HEK293 (cell line): Measurements from ENCODE around the gene ZNF24.

ENCODE experiments used
- CTCF ChIA-PET: fragments of 350-600 bp; formaldehyde crosslinking; extraction: SDS; loops from one replicate; lab custom pipeline; 2021; ENCODE audit warnings: antibody characterized with exemption; lab: Yijun Ruan, JAX
- POLR2A ChIA-PET: fragments of 300-600 bp; formaldehyde crosslinking; extraction: SDS; loops from one replicate; lab custom pipeline; 2020; ENCODE audit warnings: antibody characterized with exemption, inconsistent platforms; lab: Yijun Ruan, JAX
- H3K27ac ChIP-seq: fragments of 200-500 bp; sonication (Bioruptor generic); 2 replicates; pipeline ENCODE4 v1.5.1; 2014; ENCODE audit warnings: low read depth, low read length, control low read depth, inconsistent platforms; ENCODE audit errors: extremely low read depth
- H3K36me3 ChIP-seq, 2 experiments: fragments of 200-500 bp in 1 of 2; sonication (Bioruptor generic) in 1 of 2; 1 replicate in 1 of 2; 2 replicates in 1 of 2; pipeline ENCODE4 v1.5.1; 2014 to 2017; ENCODE audit warnings: inconsistent platforms in 2 of 2, low read length in 2 of 2; ENCODE audit not compliant: control insufficient read depth in 2 of 2, insufficient read depth in 1 of 2
- H3K4me1 ChIP-seq: fragments of 200-500 bp; sonication (Bioruptor generic); 2 replicates; pipeline ENCODE4 v1.5.1; 2014; ENCODE audit warnings: mild to moderate bottlenecking, low read length, inconsistent platforms; ENCODE audit not compliant: control insufficient read depth, insufficient read depth
- H3K4me3 ChIP-seq: 2 replicates; pipeline ENCODE4 v1.5.1; 2011; ENCODE audit warnings: low read depth, mild to moderate bottlenecking, control low read depth, low read length, moderate library complexity
- H3K9me3 ChIP-seq: fragments of 200-500 bp; sonication (Bioruptor generic); 2 replicates; pipeline ENCODE4 v1.5.1; 2014; ENCODE audit warnings: low read depth, low read length, inconsistent platforms; ENCODE audit not compliant: control insufficient read depth, insufficient read depth
- HOXA7 ChIP-seq: sonication (generic); formaldehyde crosslinking; IDR thresholded peaks from 2 replicates; pipeline ENCODE4 v1.8.1; 2022; ENCODE audit warnings: missing genetic modification reagents, borderline replicate concordance
- HOXC10 ChIP-seq: sonication (generic); formaldehyde crosslinking; IDR thresholded peaks from 2 replicates; pipeline ENCODE4 v1.8.1; 2023; ENCODE audit warnings: mild to moderate bottlenecking, missing genetic modification reagents
- KLF8 ChIP-seq: fragments of 450-650 bp; formaldehyde crosslinking; IDR thresholded peaks from 2 replicates; pipeline ENCODE4 v1.5.1; 2016; ENCODE audit warnings: missing biosample characterization, missing genetic modification characterization
- SP7 ChIP-seq: fragments of 450-650 bp; formaldehyde crosslinking; IDR thresholded peaks from 2 replicates; pipeline ENCODE4 v1.5.1; 2016; ENCODE audit warnings: missing biosample characterization, missing genetic modification characterization
- ZNF10 ChIP-seq: fragments of 450-650 bp; formaldehyde crosslinking; IDR thresholded peaks from 2 replicates; pipeline ENCODE4 v1.5.1; 2017; ENCODE audit warnings: missing biosample characterization, missing genetic modification characterization
- ZNF23 ChIP-seq: fragments of 450-650 bp; formaldehyde crosslinking; IDR thresholded peaks from 2 replicates; pipeline ENCODE4 v1.5.1; 2016; ENCODE audit warnings: missing biosample characterization, missing genetic modification characterization, borderline replicate concordance
- ZNF248 ChIP-seq: fragments of 450-650 bp; formaldehyde crosslinking; IDR thresholded peaks from 2 replicates; pipeline ENCODE4 v1.5.1; 2017; ENCODE audit warnings: missing biosample characterization, missing genetic modification characterization
- ZNF394 ChIP-seq: fragments of 450-650 bp; formaldehyde crosslinking; IDR thresholded peaks from 2 replicates; pipeline ENCODE4 v1.5.1; 2016; ENCODE audit warnings: missing biosample characterization, missing genetic modification characterization, mild to moderate bottlenecking, moderate library complexity, borderline replicate concordance
- ZNF629 ChIP-seq: fragments of 450-650 bp; formaldehyde crosslinking; IDR thresholded peaks from 2 replicates; pipeline ENCODE4 v1.5.1; 2017; ENCODE audit warnings: missing biosample characterization, missing genetic modification characterization
- ZNF837 ChIP-seq: fragments of 450-650 bp; formaldehyde crosslinking; IDR thresholded peaks from 2 replicates; pipeline ENCODE4 v1.5.1; 2016; ENCODE audit warnings: missing biosample characterization, missing genetic modification characterization
- ZSCAN16 ChIP-seq: fragments of 450-650 bp; formaldehyde crosslinking; IDR thresholded peaks from 2 replicates; pipeline ENCODE4 v1.5.1; 2016; ENCODE audit warnings: missing biosample characterization, missing genetic modification characterization
- ZSCAN30 ChIP-seq: fragments of 450-650 bp; IDR thresholded peaks from 2 replicates; pipeline ENCODE4 v1.5.1; 2018; ENCODE audit warnings: missing biosample characterization, mild to moderate bottlenecking, missing genetic modification characterization, moderate library complexity
- TF ChIP-seq, protein P1 (sequence below): fragments of 450-650 bp; formaldehyde crosslinking; IDR thresholded peaks from 2 replicates; pipeline ENCODE4 v1.5.1; 2017; ENCODE audit warnings: missing biosample characterization, missing genetic modification characterization
- TF ChIP-seq, protein P2 (sequence below): fragments of 450-650 bp; formaldehyde crosslinking; IDR thresholded peaks from 2 replicates; pipeline ENCODE4 v1.5.0; 2017; ENCODE audit warnings: missing biosample characterization, missing genetic modification characterization, borderline replicate concordance
- TF ChIP-seq, protein P3 (sequence below): fragments of 450-650 bp; IDR thresholded peaks from 2 replicates; pipeline ENCODE4 v1.5.1; 2018; ENCODE audit warnings: missing biosample characterization, mild to moderate bottlenecking, missing genetic modification characterization

The ZNF24 gene

DNA sequence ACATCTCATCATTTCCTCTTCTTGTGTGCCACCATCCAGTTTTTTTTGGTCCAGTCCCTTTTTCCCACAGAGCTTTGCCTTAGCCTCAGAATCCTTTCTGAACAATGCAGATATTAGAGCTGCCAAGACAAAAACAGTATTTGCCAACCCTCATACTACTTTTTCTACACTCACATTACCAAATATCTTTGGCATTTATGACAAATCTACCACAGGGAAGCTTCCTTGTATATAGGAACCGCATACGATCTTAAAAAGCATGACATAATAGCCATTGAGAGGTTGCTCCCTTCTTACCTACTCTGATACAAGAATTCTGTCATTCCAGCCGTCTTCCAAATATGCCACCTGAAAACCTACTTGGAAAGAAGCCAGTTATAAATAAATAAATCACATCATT, 9.4 kb downstream of the ZNF24 start:
- Histone ChIP-seq H3K4me1 (no peaks in the 10 kb centered on the region), H3K9me3 (no peaks in the 10 kb centered on the region), H3K27ac (no peak overlapping the region), H3K36me3 (peaks cover 42 to 85% of the 10 kb centered on the region in 2 experiments), H3K4me3 (no peak overlapping the region)
- ChIA-PET POLR2A (interaction anchor here (1.0 to 1.4 kb wide), 2 partner anchors 9 to 45 kb away, joined by 3 to 4 read pairs; partner anchors contain the start of genes ZNF24 and ZSCAN30), CTCF (interaction anchor here (0.6 to 1.3 kb wide), 3 partner anchors 20 to 328 kb away, joined by 3 to 7 read pairs (median 3); no protein-coding TSS in a partner anchor)
- TF ChIP-seq HOXA7 (no peak), ZNF837 (tag by site-specific recombination) (no peak)
- TF ChIP-seq, protein P1, sequence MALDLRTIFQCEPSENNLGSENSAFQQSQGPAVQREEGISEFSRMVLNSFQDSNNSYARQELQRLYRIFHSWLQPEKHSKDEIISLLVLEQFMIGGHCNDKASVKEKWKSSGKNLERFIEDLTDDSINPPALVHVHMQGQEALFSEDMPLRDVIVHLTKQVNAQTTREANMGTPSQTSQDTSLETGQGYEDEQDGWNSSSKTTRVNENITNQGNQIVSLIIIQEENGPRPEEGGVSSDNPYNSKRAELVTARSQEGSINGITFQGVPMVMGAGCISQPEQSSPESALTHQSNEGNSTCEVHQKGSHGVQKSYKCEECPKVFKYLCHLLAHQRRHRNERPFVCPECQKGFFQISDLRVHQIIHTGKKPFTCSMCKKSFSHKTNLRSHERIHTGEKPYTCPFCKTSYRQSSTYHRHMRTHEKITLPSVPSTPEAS (tag by site-specific recombination) = no peak

DNA sequence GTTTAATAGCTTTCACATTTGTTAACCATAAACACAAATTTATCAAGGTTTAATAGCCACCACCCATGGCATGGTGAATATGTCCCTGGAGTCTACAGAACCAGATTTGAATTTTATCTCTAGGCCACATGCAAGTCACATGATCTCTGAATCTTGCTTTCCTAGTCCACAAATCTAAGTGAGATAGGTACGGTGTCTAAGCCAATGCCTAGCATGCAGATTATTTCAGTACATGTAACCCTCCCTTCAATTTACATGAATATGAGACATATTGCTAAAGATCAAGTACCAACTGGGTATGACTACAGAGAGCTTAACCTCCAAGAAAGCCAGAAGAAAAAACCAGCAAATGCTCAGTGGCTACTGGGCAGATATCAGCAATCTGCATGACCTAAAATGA, 10.0 kb downstream of the ZNF24 start:
- Histone ChIP-seq H3K27ac (no peak overlapping the region), H3K4me1 (no peaks in the 10 kb centered on the region), H3K36me3 (peaks cover 36 to 79% of the 10 kb centered on the region in 2 experiments), H3K9me3 (no peaks in the 10 kb centered on the region), H3K4me3 (no peak overlapping the region)
- ChIA-PET CTCF (interaction anchor here (0.6 to 1.3 kb wide), 2 partner anchors 103 to 327 kb away, joined by 3 to 7 read pairs; no protein-coding TSS in a partner anchor), POLR2A (interaction anchor here (0.6 to 1.4 kb wide), 3 partner anchors 10 to 44 kb away, joined by 3 to 4 read pairs (median 3); partner anchors contain the start of genes ZNF24 and ZSCAN30)
- TF ChIP-seq HOXC10 (CRISPR knock-in tag) (no peak), ZNF23 (tag by site-specific recombination) (no peak), SP7 (tag by site-specific recombination) (no peak), ZSCAN16 (tag by site-specific recombination) (no peak), ZNF629 (tag by site-specific recombination) (no peak), KLF8 (tag by site-specific recombination) (no peak), ZNF10 (tag by site-specific recombination) (no peak), ZNF248 (tag by site-specific recombination) (no peak), ZNF394 (tag by site-specific recombination) (no peak), ZSCAN30 (tag by site-specific recombination) (no peak)
- TF ChIP-seq, protein P2, sequence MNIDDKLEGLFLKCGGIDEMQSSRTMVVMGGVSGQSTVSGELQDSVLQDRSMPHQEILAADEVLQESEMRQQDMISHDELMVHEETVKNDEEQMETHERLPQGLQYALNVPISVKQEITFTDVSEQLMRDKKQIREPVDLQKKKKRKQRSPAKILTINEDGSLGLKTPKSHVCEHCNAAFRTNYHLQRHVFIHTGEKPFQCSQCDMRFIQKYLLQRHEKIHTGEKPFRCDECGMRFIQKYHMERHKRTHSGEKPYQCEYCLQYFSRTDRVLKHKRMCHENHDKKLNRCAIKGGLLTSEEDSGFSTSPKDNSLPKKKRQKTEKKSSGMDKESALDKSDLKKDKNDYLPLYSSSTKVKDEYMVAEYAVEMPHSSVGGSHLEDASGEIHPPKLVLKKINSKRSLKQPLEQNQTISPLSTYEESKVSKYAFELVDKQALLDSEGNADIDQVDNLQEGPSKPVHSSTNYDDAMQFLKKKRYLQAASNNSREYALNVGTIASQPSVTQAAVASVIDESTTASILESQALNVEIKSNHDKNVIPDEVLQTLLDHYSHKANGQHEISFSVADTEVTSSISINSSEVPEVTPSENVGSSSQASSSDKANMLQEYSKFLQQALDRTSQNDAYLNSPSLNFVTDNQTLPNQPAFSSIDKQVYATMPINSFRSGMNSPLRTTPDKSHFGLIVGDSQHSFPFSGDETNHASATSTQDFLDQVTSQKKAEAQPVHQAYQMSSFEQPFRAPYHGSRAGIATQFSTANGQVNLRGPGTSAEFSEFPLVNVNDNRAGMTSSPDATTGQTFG (tag by site-specific recombination) = no peak
- TF ChIP-seq, protein P3, sequence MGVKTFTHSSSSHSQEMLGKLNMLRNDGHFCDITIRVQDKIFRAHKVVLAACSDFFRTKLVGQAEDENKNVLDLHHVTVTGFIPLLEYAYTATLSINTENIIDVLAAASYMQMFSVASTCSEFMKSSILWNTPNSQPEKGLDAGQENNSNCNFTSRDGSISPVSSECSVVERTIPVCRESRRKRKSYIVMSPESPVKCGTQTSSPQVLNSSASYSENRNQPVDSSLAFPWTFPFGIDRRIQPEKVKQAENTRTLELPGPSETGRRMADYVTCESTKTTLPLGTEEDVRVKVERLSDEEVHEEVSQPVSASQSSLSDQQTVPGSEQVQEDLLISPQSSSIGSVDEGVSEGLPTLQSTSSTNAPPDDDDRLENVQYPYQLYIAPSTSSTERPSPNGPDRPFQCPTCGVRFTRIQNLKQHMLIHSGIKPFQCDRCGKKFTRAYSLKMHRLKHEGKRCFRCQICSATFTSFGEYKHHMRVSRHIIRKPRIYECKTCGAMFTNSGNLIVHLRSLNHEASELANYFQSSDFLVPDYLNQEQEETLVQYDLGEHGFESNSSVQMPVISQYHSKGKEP (tag by site-specific recombination) = no peak
- TF ChIP-seq, protein P1 (tag by site-specific recombination) = no peak
